ENCODE measurements around the gene AGAP3. TPM values are rescaled to one million over a fixed set of nuclear protein-coding genes. Genes with fewer than 3 reads are reported as not detected.

Gene AGAP3
- polyA plus RNA-seq, 3 donors = 6.4 to 133 (median 6.8) TPM

DNA sequence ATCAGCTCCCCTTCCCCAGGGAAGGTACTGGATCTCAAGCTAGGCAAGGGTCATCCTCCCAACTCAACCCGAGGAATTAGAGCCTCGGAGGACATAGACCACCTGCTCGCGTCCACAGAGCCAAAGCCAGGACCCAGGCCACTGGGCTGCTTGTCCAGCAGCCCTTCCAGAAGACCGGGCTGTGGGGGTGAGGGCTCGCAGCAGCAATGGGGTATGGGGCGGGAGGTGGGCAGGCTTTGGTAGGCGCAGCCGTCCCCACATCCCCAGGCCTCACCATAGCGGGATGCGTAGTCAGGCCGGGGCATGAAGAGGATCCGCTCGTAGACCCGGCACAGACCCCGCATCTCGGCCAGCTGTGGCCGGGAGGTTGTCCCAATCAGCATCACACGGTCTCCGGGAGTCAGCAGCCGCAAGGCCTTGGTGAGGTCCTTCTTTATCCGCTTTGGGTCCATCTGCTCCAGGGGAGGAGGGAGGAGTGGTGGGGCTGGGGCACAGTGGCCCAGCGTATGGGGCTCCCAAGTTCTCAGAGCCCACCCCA lies 105.8 kb downstream of the AGAP3 start:
- Histone ChIP-seq H3K36me3 (replicated peaks in 1 of 2; ENCODE audit: control insufficient read depth in 1 of 2, insufficient read depth in 2 of 2, low read length in 2 of 2) (no peaks in the 10 kb centered on the region), H2AFZ (ENCODE audit: insufficient read depth, low read depth, low read length, poor library complexity, severe bottlenecking) (no peak overlapping the region), H3K4me1 (ENCODE audit: control insufficient read depth in 1 of 2, insufficient read depth in 2 of 2, low read length in 2 of 2) (no peaks in the 10 kb centered on the region), H3K9me3 (replicated peaks in 1 of 2; ENCODE audit: control insufficient read depth in 1 of 2, insufficient read depth in 1 of 2, low read length in 2 of 2) (no peaks in the 10 kb centered on the region), H3K4me3 (replicated peaks in 1 of 3; ENCODE audit: low read depth in 2 of 3, low read length in 3 of 3) (no peak overlapping the region), H3K9ac (ENCODE audit: insufficient read depth, low read length, poor library complexity, severe bottlenecking) (no peak overlapping the region), H3K4me2 (replicated peaks; ENCODE audit: extremely low read depth, low read length, poor library complexity, severe bottlenecking) (no peak overlapping the region), H4K20me1 (ENCODE audit: insufficient read depth, low read length) (no peaks in the 10 kb centered on the region), H3K79me2 (ENCODE audit: insufficient read depth, low read length) (no peaks in the 10 kb centered on the region), H3K27me3 (ENCODE audit: control insufficient read depth in 2 of 2, insufficient read depth in 2 of 2, low read length in 2 of 2) (no peaks in the 10 kb centered on the region), H3K27ac (ENCODE audit: low read depth in 1 of 2, low read length in 2 of 2) (no peak overlapping the region)
- H3K27me3 Mint-ChIP-seq (ENCODE audit: low read depth in 3 of 3) = peaks cover 3 to 27% (median 13%) of the 10 kb centered on the region in 3 donors
- WGBS (ENCODE audit: insufficient coverage) = 98% methylated on average over 16 of the region's 23 CpGs
- no peaks in the 10 kb centered on the region for H3K36me3 Mint-ChIP-seq
- intact Hi-C loops (cut with micrococcal nuclease) = no loop called here
- H3K4me1 Mint-ChIP-seq = no peaks in the 10 kb centered on the region
- no peak for DNase-seq
- no peak overlapping the region for H3K27ac Mint-ChIP-seq
- peaks cover 0 to 1% (median 0%) of the 10 kb centered on the region in 7 donors for H3K9me3 Mint-ChIP-seq
- no peak overlapping the region for H3K4me3 Mint-ChIP-seq
- TF ChIP-seq, protein P1, sequence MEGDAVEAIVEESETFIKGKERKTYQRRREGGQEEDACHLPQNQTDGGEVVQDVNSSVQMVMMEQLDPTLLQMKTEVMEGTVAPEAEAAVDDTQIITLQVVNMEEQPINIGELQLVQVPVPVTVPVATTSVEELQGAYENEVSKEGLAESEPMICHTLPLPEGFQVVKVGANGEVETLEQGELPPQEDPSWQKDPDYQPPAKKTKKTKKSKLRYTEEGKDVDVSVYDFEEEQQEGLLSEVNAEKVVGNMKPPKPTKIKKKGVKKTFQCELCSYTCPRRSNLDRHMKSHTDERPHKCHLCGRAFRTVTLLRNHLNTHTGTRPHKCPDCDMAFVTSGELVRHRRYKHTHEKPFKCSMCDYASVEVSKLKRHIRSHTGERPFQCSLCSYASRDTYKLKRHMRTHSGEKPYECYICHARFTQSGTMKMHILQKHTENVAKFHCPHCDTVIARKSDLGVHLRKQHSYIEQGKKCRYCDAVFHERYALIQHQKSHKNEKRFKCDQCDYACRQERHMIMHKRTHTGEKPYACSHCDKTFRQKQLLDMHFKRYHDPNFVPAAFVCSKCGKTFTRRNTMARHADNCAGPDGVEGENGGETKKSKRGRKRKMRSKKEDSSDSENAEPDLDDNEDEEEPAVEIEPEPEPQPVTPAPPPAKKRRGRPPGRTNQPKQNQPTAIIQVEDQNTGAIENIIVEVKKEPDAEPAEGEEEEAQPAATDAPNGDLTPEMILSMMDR (IDR thresholded peaks at IDR 0.05) = no peak

DNA sequence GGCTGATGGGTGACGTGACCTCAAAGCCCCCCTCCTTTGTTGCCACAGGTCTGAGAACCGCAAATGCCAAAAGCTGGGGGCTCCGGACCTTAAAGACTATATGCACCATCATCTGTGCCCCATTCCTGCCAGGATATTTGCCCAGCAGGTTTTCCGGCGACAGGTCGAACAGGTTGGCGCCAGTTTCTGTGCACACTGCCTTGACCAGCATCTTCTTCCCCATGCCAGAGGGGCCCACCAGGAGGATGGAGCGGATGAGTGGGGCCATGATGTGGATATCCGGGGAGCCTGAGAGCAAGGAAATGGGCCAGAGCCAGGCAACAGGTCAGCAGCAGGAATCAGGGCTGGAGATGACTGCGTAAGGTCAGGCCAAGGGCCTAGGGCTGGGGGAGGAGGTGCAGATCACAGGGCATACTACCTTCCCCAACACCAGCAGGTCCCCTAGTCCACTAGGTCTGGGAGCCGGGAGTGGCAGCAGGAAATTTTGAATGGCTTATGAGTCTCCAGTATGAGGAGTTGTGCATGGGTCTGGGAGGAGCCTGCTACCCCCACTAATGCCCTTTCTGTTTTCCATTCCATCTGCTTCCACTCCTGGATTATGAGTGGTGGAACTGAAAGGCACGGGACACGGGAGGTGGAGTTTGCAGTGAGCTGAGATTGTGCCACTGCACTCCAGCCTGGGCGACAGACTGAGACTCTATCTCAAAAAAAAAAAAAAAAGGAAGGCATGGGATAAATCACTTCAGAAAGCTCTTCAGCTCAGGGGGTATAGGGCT lies 107.1 kb downstream of the AGAP3 start:
- Histone ChIP-seq H3K9me3 (replicated peaks in 1 of 2; ENCODE audit: control insufficient read depth in 1 of 2, insufficient read depth in 1 of 2, low read length in 2 of 2) (no peaks in the 10 kb centered on the region), H4K20me1 (ENCODE audit: insufficient read depth, low read length) (no peaks in the 10 kb centered on the region), H3K27ac (ENCODE audit: low read depth in 1 of 2, low read length in 2 of 2) (no peak overlapping the region), H2AFZ (ENCODE audit: insufficient read depth, low read depth, low read length, poor library complexity, severe bottlenecking) (no peak overlapping the region), H3K4me1 (ENCODE audit: control insufficient read depth in 1 of 2, insufficient read depth in 2 of 2, low read length in 2 of 2) (no peaks in the 10 kb centered on the region), H3K36me3 (replicated peaks in 1 of 2; ENCODE audit: control insufficient read depth in 1 of 2, insufficient read depth in 2 of 2, low read length in 2 of 2) (no peaks in the 10 kb centered on the region), H3K4me2 (replicated peaks; ENCODE audit: extremely low read depth, low read length, poor library complexity, severe bottlenecking) (no peak overlapping the region), H3K27me3 (ENCODE audit: control insufficient read depth in 2 of 2, insufficient read depth in 2 of 2, low read length in 2 of 2) (no peaks in the 10 kb centered on the region), H3K79me2 (ENCODE audit: insufficient read depth, low read length) (no peaks in the 10 kb centered on the region), H3K9ac (ENCODE audit: insufficient read depth, low read length, poor library complexity, severe bottlenecking) (no peak overlapping the region), H3K4me3 (replicated peaks in 1 of 3; ENCODE audit: low read depth in 2 of 3, low read length in 3 of 3) (no peak overlapping the region)
- intact Hi-C loops (cut with micrococcal nuclease) = no loop called here
- no peak overlapping the region for H3K27ac Mint-ChIP-seq
- TF ChIP-seq, protein P1 (IDR thresholded peaks at IDR 0.05) = no peak
- H3K27me3 Mint-ChIP-seq (ENCODE audit: low read depth in 3 of 3) = peaks cover 3 to 23% (median 11%) of the 10 kb centered on the region in 3 donors
- H3K4me1 Mint-ChIP-seq = no peaks in the 10 kb centered on the region
- peaks cover 0 to 1% (median 0%) of the 10 kb centered on the region in 7 donors for H3K9me3 Mint-ChIP-seq
- no peak overlapping the region for H3K4me3 Mint-ChIP-seq
- H3K36me3 Mint-ChIP-seq = no peaks in the 10 kb centered on the region
- WGBS (ENCODE audit: insufficient coverage) = 96% methylated on average over 5 of the region's 14 CpGs
- DNase-seq = no peak

Other genes starting within 250 kb of the AGAP3 start
- gene AOC1, start 234.0 kb upstream of the AGAP3 start, polyA plus RNA-seq = under 1 TPM in 2 of 3 donors, not detected in 1; 0.16 to 0.31 TPM
- not detected for gene KCNH2, start 108.2 kb upstream of the AGAP3 start, polyA plus RNA-seq
- gene NOS3, start 95.5 kb upstream of the AGAP3 start, polyA plus RNA-seq = under 1 TPM; 0.26 to 0.72 (median 0.39) TPM
- gene ATG9B, start 62.0 kb upstream of the AGAP3 start, polyA plus RNA-seq = under 1 TPM in 2 of 3 donors, not detected in 1; 0.21 to 0.30 TPM
- 10 to 100 TPM in 1 of 3 donors, 1 to 10 TPM in 2; 9.3 to 19.9 (median 9.5) TPM for gene ABCB8, start 58.0 kb upstream of the AGAP3 start, polyA plus RNA-seq
- gene ASIC3, start 37.9 kb upstream of the AGAP3 start, polyA plus RNA-seq = 1 to 10 TPM in 1 of 3 donors, not detected in 2; 2.0 TPM
- 10 to 100 TPM; 14.9 to 31.2 (median 24.9) TPM for gene CDK5, start 28.6 kb upstream of the AGAP3 start, polyA plus RNA-seq
- 100 to 1,000 TPM in 1 of 3 donors, 10 to 100 TPM in 2; 21.6 to 132 (median 23.8) TPM for gene SLC4A2, start 26.9 kb upstream of the AGAP3 start, polyA plus RNA-seq
- 100 to 1,000 TPM in 1 of 3 donors, 10 to 100 TPM in 2; 34.7 to 110 (median 38.6) TPM for gene FASTK, start 5.7 kb upstream of the AGAP3 start, polyA plus RNA-seq
- gene TMUB1, start 3.0 kb upstream of the AGAP3 start, polyA plus RNA-seq = 10 to 100 TPM; 17.4 to 28.2 (median 19.8) TPM
- gene GBX1, start 81.2 kb downstream of the AGAP3 start, polyA plus RNA-seq = not detected
- gene ASB10, start 100.8 kb downstream of the AGAP3 start, polyA plus RNA-seq = not detected
- gene H2BK1, start 124.0 kb downstream of the AGAP3 start, polyA plus RNA-seq = not detected
- 10 to 100 TPM; 18.0 to 22.0 (median 21.1) TPM for gene ABCF2, start 140.7 kb downstream of the AGAP3 start, polyA plus RNA-seq
- gene CHPF2, start 146.0 kb downstream of the AGAP3 start, polyA plus RNA-seq = 10 to 100 TPM; 34.4 to 38.0 (median 36.0) TPM
- 100 to 1,000 TPM; 104 to 183 (median 112) TPM for gene SMARCD3, start 162.2 kb downstream of the AGAP3 start, polyA plus RNA-seq

Data from CD14-positive monocyte (primary cell).